HG02759 (cell line): ENCODE results near the gene RPRD1B.

ENCODE experiments used
- ATAC-seq: cut with Tn5 transposase; IDR thresholded peaks from one replicate; pipeline ENCODE4 v1.9.1; 2021; ENCODE audit warnings: mild to moderate bottlenecking, moderate library complexity; ENCODE audit not compliant: unreplicated experiment

Gene RPRD1B

DNA sequence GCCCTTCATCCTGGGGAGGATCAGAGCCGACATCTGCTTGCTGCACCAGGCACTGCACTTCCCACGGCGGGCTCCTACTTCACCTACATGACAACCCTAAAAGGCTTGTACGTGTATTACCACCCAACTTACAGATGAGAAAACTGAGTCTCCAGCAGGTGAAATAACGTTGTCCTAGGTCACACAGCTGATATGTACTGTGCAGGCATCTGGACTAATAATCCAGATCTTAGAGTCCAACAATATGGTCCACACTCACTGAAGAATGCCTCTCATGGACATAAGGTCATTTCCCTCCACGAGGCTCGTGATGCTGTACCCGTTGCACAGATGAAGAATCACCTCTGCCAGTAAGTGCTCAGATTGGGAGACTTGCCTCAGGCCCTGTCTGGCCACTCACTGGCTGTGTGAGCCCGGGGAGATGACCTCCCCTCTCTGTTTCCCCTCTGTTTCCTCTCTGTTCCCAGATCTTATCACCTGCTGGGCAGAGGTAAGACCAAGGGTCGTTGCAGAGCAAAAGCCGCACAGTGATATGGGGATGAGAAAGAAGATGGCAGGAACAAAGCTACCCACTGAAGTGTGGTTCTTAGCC lies 99.5 kb downstream of the RPRD1B start:
- ATAC-seq: no peak

DNA sequence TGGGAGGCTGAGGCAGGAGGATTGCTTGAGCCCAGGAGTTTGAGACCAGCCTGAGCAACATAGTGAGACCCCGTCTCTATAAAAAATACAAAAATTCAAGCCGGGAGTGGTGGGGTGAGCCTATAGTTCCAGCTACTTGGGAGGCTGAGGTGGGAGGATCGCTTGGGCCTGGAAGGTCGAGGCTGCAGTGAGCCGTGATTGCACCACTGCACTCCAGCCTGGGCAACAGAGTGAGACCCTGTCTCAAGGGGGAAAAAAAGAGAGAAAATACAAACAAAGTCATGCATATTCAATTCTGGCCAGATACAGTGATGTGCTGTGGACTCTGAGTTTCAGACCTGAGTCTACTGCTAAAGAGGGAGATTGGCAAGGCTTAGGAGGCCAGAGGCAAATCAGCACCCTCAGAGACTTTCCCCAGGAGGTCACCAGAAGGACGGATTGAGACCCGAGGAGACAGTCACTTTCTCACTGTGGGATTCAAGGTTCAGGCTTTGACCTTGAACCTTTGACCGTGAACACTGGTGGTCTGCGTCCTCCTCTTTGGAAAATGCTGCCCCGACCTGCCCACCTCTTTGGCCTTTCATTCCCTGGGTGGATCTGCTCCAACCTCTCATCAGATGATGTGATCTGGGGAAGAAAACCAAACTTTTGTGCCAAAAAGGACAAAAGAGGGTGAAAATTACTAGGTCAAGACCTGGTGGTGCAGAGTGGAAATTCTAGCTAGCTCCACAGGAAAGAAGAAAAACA lies 100.3 kb downstream of the RPRD1B start:
- ATAC-seq: no peak

DNA sequence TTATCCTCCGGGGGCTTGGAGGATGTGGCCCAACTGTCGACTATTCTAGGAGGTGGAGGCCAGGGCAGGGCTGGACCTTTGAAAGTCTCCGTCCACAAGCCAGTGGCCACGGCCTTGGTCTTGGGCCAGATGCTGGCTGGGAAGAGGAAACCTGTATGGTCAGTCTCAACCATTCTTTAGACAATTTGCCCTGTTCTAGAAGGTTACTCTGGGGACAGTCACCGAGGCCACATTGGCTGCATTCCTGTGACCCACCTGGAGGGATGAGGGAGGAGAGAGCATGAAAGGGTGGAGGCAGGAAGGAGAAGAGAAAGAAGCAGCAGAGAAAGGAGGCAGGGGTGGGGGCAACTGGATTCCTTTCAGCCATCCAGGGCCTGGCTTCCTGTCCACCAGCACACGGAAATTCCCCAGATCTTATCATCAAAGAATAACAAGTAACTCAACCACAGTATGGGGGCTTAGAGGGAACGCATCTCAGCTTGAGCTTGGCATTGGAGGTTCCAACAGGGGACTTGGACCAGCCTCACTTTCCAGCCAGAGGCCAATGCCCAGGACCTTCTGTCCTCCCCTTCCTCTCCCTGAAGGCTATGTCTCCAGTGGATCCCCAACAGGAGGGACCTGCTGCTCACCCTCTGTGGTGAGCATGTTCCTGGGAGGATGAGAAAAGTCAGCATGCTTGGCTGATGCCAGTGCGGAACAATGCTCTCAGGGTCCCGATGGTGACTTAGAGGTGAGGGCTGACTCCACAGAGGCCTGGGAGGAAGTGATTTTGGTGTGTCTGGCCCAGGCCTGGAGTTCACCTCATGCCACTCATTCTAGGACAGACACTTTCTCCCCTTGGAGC lies 101.1 kb downstream of the RPRD1B start:
- no peak for ATAC-seq

DNA sequence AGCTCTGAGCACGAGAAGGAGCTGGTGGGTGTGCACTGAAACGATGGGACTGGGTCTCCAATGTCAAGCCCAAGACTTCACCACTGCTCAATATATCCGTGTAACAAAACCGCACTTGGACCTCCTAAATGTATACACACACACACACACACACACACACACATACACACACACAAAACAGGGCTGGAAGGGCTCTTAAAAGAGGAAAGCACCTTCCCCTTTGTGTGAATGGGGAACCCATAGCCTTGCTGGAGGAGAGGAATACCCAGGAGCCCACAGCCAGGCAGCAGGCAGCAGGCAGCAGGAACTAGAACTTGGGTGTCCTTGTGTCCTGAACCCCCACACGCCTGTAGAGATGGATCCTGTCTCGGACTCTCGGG lies 101.7 kb downstream of the RPRD1B start:
- no peak for ATAC-seq

DNA sequence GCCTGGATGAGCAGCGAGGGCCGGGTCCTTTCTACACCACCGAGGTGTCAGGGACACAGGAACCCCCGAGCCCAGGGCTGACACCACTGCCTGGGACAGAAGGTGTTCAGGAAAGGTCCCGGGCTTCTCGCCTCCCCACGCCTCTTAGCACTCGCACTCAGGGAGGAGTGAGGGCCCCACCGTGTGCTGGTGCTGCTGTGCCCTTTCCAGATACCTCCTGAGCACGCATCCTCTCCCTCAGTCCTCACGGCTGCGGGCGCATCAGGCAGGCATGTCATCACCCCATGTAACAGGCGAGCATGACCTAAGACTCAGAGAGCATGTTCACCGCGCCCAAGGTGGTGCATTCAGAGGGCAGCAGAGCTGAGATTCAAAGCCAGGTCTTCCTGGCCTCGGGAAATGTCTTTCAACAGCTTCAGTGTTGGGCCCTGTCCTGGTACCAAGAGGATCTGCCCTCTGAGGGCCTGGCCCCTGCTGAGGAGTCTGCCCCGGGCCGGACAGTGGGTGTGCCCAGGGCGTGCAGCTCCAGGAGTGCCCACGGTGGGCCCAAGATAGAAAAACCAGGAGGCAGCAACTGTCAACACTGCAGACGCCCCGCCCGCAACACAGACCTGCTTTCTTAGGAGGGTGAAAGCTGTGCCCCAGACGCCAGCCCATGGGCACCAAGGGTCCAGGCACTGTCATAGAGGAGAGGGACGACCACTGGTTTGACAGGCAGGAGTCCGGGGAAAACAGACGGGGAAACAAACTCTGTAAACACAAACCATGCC lies 102.3 kb downstream of the RPRD1B start:
- ATAC-seq: no peak

DNA sequence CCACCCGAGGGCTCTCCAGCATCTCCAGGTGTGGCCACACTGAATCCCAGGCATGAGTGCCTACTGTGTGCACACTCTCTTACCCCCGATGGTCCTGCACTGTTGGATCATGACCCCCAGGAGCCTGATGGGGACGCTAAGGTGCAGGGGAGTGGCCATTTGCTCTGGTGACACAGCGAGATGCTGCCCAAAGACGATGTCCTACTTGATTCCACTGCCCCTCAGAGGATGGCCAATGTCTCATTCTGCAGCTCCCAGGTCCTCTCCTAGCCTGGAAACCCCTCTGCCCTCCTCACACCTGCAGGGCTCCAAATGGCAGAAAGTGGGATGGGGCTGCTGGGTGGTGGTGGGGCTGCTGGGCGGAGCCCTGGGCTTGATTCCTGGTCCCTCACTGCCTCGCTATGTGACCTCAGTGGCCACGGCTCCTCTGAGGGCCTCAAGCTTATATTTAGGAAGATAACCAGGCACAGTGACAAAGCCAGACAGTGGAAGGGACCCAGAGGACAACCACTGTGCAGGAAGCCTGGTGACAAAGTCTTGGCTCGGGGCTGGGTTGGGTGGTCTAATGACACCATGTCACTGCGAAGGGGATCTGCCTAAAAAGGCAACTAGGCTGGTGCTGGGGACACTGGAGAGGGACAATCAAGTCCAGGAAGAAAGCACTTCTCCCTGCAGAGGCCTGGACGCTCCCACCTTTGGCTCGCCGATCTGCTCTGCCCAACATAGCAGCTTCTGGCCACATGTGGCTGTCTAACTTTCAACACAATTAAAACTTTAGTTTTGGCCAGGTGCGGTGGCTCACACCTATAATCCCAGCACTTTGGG lies 103.1 kb downstream of the RPRD1B start:
- no peak for ATAC-seq

DNA sequence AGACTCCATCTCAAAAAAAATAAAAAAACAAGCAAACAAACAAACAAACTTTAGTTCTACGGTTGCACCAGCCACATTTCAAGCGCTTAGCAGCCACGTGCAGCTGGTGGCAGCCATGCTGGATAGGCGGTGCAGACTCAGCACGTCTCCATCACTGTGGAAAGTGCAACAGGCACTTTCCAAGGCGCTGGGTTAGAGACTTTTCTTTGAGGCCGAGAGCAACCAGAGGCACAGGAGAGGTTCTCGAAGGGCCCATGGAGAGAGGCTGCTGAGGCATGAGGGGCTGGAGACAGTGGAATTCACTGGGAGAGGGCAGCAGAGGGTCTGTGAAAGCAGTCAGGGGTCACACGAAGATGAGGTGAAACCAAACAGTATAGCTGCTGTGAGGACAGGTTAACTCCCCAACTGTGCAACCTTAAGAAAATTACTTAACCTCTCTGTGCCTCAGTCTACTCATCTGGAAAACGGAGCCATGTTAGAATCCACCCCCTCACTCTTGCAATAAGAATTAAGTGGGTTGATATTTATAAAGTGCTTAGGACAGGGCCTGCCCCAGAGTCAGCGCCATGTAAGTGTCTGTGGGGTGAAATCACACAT lies 104.0 kb downstream of the RPRD1B start:
- no peak for ATAC-seq

DNA sequence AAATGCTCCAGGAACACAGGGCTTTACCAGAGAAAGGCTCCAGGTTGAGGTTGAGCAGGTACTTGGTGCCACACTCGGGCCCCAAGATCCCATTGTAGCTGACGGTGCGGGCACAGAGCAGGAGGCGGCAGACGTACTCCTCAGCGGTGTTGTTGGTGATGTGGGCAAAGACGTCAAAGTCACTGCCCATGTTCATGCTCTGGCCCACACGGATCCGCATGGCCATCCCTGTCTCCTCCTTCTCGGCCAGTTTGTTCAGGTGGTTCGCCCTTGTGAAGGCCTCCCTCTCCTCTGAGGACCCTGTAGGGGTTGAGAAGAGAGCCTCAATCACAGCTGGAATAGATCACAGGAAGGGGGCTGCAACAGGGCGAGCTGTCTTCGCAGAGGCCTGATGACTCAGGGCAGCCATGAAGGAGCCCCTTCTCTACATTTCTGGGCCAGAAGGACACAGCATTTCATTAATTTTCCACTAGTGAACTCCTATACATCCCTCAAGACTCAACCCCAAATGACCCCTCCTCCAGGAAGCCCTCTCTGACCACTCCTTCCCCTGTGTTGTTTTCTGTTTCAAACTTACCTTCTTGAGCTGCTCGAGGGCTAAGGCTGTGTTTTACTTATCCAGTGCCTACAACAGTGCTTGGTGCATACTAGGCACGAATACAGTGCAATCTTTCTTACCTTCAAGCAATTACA lies 104.7 kb downstream of the RPRD1B start:
- no peak for ATAC-seq

DNA sequence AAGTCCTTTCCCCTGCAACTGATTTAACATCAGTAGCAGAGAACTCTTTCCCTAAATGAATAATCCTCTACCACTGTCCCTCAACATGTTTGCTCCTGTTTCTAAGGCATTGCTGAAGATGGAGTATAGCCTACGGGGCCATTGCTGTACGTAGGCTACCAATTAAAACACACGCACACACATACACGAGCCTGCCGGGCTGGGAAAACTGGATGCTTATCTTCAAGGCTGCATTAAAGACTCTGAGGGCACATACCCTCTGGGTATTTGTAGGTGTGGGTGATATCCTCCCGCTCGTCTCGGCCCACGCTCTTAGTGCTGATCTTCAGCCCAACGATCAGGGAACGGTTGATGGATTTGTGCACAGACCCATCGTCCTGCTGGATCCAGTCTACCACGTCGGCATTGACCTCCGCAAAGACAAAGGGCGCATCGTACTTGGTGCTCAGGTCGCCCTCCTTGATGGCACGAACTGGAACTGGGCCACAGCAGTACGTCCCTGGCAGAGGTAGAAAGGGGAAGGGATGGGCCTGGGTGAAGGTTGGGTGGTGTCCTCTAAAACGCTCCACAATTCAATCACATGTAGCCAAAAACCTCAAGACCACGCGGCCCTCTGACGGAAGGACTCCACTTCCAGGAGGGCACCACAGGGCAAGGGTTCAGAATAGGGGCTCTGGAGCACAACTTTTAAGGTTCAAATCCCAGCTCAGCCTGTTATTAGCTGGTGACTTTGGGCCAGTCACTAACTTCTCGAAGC lies 105.8 kb downstream of the RPRD1B start:
- ATAC-seq: no peak

DNA sequence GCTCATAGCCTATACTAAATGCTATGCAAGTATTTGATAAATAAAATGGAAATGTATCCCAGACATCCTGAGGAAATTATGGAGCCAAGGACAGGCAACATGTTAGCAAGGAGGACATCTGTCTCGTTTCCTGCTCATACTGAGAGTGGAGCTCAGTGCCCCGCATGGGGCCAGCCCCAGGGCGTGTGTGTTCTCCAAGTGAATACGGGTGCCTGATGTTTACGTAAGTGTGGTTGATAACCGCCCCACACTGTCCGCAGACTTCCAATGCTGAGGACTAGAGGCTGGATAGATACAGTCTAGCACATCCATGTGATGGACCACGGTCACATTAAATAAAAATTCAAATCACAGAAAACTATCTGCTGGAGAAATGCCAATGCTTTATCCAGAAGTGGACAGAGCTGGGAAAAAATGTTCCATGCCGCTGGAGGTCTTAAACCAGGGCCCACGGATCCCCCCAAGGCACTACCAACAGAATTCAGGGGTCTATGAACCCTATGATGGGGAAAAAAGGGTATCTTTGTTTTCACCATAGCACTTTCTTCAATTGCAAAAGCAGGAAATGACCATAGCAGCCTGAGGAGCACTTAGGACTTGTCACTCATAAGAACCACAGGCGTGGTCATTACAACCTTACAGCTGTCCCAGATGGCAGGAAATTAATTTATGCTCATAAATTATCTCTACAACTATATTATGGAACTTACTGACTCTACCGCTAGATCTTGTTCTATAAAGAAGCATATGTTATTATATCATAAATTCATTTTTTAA lies 106.6 kb downstream of the RPRD1B start:
- no peak for ATAC-seq

DNA sequence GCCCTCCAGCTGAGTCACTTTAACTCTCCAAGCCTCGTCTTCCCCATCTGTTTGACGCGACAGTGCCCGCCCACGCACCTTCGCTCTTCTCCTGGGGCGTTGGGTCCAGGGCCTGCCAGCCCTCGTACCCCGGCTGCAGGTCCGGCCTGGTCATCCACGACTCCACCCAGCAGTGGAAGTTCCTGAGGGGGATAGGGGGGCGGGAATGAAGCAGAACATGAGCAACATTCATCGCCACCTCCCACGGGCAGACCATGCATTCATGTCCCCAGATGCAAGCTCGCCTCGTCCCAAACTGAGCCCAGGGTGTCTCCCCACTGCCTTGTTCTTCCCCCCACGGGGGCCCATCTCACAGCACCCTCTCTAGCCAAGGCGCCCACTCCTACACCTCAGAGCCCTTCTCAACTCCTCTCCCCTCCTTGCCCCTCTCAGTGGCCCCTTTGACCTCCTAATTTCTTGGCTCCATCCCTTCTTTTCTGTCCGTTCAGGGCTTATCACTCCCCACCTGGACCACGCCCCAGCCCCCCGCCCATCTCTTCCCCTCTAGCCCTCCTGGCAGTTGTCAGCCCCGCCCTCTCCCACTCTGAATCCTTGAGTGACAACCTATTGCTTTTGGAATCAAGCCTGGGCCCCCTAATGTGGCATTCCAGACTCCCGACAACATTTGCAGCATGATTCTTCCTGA lies 107.8 kb downstream of the RPRD1B start:
- no peak for ATAC-seq
